ENCODE results near the gene HOXC11. TPM values are rescaled to one million over a fixed set of nuclear protein-coding genes. Genes with fewer than 3 reads are reported as not detected.

Gene HOXC11
- total RNA-seq, 1 donor from 2014 or later, result not detected

GRCh38 chr12:54019924-54020590 lies 47.1 kb downstream of the HOXC11 start:
- DNase-seq (ENCODE audit: low spot score), result no peak

- DNase-seq (ENCODE audit: low spot score), result no peak
Measured at GRCh38 chr12:54020591-54021405, 47.9 kb downstream of the HOXC11 start.

- no peak for DNase-seq (ENCODE audit: low spot score)
Measured at GRCh38 chr12:54021432-54022013, 48.6 kb downstream of the HOXC11 start.

GRCh38 chr12:54022960-54023884 lies 50.3 kb downstream of the HOXC11 start:
- DNase-seq (ENCODE audit: low spot score), result no peak

- DNase-seq (ENCODE audit: low spot score), result no peak
Measured at GRCh38 chr12:54024127-54024526, 51.2 kb downstream of the HOXC11 start.

GRCh38 chr12:54024581-54025305 lies 51.8 kb downstream of the HOXC11 start:
- DNase-seq (ENCODE audit: low spot score), result no peak

GRCh38 chr12:54025499-54026405 lies 52.8 kb downstream of the HOXC11 start:
- no peak for DNase-seq (ENCODE audit: low spot score)

GRCh38 chr12:54026640-54027441 lies 53.9 kb downstream of the HOXC11 start:
- no peak for DNase-seq (ENCODE audit: low spot score)

Small RNAs within 50 kb of the gene (microRNA-seq; reads per million reads assigned to microRNA genes)
- gene MIR196A2 (ENCODE audit: borderline number of aligned reads), result 26.9 reads per million, percentile 26 among the genes with 10 or more reads in this experiment

Other genes starting within 250 kb of the HOXC11 start
- 165 TPM for gene CALCOCO1, start 245.7 kb upstream of the HOXC11 start, total RNA-seq
- gene CISTR, start 221.1 kb upstream of the HOXC11 start, total RNA-seq, result not detected
- gene HOXC13, start 34.3 kb upstream of the HOXC11 start, total RNA-seq, result not detected
- not detected for gene HOXC12, start 18.2 kb upstream of the HOXC11 start, total RNA-seq
- not detected for gene HOTAIR, start 1.8 kb downstream of the HOXC11 start, total RNA-seq
- 0.16 TPM for gene HOXC10, start 12.0 kb downstream of the HOXC11 start, total RNA-seq
- 0.42 TPM for gene HOXC9, start 27.0 kb downstream of the HOXC11 start, total RNA-seq
- 0.35 TPM for gene HOXC8, start 35.9 kb downstream of the HOXC11 start, total RNA-seq
- 0.74 TPM for gene HOXC6, start 55.3 kb downstream of the HOXC11 start, total RNA-seq
- 0.55 TPM for gene HOXC5, start 59.9 kb downstream of the HOXC11 start, total RNA-seq
- gene HOXC4, start 80.7 kb downstream of the HOXC11 start, total RNA-seq, result 2.2 TPM
- gene SMUG1, start 215.9 kb downstream of the HOXC11 start, total RNA-seq, result 23.4 TPM

All from mesenteric fat pad (tissue), 1 donor.